Vagina (tissue), 2 donors: ENCODE data around the gene HS6ST3. TPM values are rescaled to one million over a fixed set of nuclear protein-coding genes. Genes with fewer than 3 reads are reported as not detected.

Experiments used
- DNase-seq, 2 donors: peaks; one replicate each; pipeline ENCODE4 v3.0.0-alpha.2; 2017; ENCODE audit errors: extremely low spot score in 2 of 2
- H3K27ac ChIP-seq: fragments of 200-600 bp; sonication (generic); one replicate; pipeline ENCODE4 v1.5.1; 2019
- H3K27me3 ChIP-seq: fragments of 200-600 bp; sonication (generic); one replicate; pipeline ENCODE4 v1.5.1; 2019
- H3K36me3 ChIP-seq, 2 donors: fragments of 200-600 bp; sonication (generic); one replicate each; pipeline ENCODE4 v1.5.1; 2017 to 2019
- H3K4me1 ChIP-seq: fragments of 200-600 bp; sonication (generic); one replicate; pipeline ENCODE4 v1.5.1; 2019
- H3K4me3 ChIP-seq, 2 donors: fragments of 200-600 bp; sonication (generic); 1 replicate in 1 of 2; 2 replicates in 1 of 2; pipeline ENCODE4 v1.5.1; 2016 to 2019
- H3K9me3 ChIP-seq: fragments of 200-600 bp; sonication (generic); one replicate; pipeline ENCODE4 v1.5.1; 2019
- CTCF ChIP-seq, 3 experiments: fragments of 450-650 bp in 2 of 3; fragments of 200-600 bp in 1 of 3; sonication (generic) in 1 of 3; IDR thresholded peaks; one replicate each; pipeline ENCODE4 v1.5.1; 2017 to 2019; ENCODE audit warnings: antibody characterized with exemption in 3 of 3, mild to moderate bottlenecking in 2 of 3, moderate library complexity in 2 of 3
- POLR2A ChIP-seq, 2 donors: fragments of 450-650 bp; IDR thresholded peaks; one replicate each; pipeline ENCODE4 v1.6.1; 2017; ENCODE audit warnings: antibody characterized with exemption in 2 of 2, mild to moderate bottlenecking in 2 of 2, moderate library complexity in 2 of 2
- POLR2AphosphoS5 ChIP-seq, 2 donors: sonication (generic); formaldehyde crosslinking; IDR thresholded peaks; one replicate each; pipeline ENCODE4 v1.9.0; 2017; ENCODE audit warnings: antibody characterized with exemption in 2 of 2, mild to moderate bottlenecking in 2 of 2, low read depth in 1 of 2; ENCODE audit not compliant: insufficient read depth in 1 of 2
- intact Hi-C: fragments of 100-400 bp; cut with DNase I; formaldehyde crosslinking; loops from one replicate; pipeline ENCODE4 v1.15.1; 2023
- total RNA-seq: library from RNA; depleted of rRNA; stranded (reverse); fragments of >200 nt; gene quantifications from one replicate; pipeline ENCODE4 v1.2.3, GENCODE V29; 2016

The HS6ST3 gene
- total RNA-seq, 1 donor from 2014 or later = 0.49 TPM

GRCh38 chr13:96185818-96186217 lies 95.9 kb downstream of the HS6ST3 start:
- TF ChIP-seq POLR2A (IDR thresholded peaks at IDR 0.05) (no peak), POLR2AphosphoS5 (IDR thresholded peaks at IDR 0.05; ENCODE audit: insufficient read depth in 1 of 2, low read depth in 1 of 2) (no peak), CTCF (IDR thresholded peaks at IDR 0.05) (no peak)
- H3K9me3 ChIP-seq = no peaks in the 10 kb centered on the region
- no peaks in the 10 kb centered on the region for H3K4me1 ChIP-seq
- no peaks in the 10 kb centered on the region for H3K36me3 ChIP-seq
- no peaks in the 10 kb centered on the region for H3K27me3 ChIP-seq
- H3K4me3 ChIP-seq = no peak overlapping the region
- no peak overlapping the region for H3K27ac ChIP-seq
- intact Hi-C loops = no loop called here
- DNase-seq = no peak

DNA sequence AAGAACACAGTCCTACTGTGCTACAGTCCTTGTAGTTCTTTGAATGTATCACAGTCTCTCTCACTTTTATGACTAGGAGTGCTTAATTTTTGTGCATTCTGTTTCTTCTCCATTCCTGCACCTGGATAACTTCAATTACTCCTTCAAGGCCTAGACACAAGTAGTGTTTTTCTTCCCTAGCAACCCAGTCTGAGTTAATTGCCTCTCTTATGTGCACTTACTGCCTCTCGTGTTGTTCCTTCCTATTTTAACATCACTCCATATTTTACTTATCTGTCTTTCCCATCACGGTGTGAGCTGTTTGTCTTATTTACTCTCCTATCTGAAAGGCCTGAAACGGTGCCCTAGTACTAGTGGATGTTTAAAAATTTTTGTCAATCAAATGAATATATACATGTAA lies 101.5 kb downstream of the HS6ST3 start:
- Histone ChIP-seq H3K9me3 (no peaks in the 10 kb centered on the region), H3K4me3 (no peak overlapping the region), H3K27me3 (no peaks in the 10 kb centered on the region), H3K36me3 (no peaks in the 10 kb centered on the region), H3K4me1 (no peaks in the 10 kb centered on the region), H3K27ac (no peak overlapping the region)
- DNase-seq = no peak
- no peak for TF ChIP-seq POLR2A (IDR thresholded peaks at IDR 0.05)
- TF ChIP-seq POLR2AphosphoS5 (IDR thresholded peaks at IDR 0.05; ENCODE audit: insufficient read depth in 1 of 2, low read depth in 1 of 2) = no peak
- TF ChIP-seq CTCF (IDR thresholded peaks at IDR 0.05) = no peak
- intact Hi-C loops = no loop called here

DNA sequence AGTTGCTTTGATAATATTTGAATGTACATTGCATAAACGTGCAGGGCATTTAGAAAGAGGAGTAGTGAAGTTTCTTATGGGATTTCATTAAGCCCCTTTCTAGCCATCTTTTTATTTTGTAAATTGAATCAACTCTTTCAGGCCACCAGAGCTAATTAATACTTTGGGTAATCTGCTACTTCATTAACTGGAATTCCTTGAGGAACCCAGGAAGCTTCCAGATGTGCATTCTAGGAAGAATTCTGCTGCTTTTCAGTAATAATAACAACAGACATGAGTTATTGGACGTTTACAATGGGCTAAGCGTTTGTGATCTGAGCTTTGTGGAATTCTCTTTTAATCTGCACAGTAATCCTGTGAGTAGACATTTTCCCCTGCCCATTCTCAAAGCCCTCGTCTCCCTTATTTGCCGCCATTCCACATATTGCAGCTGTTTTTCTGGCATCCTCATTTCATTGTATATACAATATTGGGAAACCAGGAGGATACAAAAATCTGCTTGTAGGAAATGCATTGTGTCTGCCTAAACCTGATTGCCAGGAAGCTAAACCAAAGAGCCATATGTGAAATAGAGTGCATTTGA lies 103.9 kb downstream of the HS6ST3 start:
- intact Hi-C loops = no loop called here
- H3K36me3 ChIP-seq = no peaks in the 10 kb centered on the region

GRCh38 chr13:96198038-96198437 lies 108.1 kb downstream of the HS6ST3 start:
- TF ChIP-seq POLR2A (IDR thresholded peaks at IDR 0.05) = no peak
- no peak for TF ChIP-seq POLR2AphosphoS5 (IDR thresholded peaks at IDR 0.05; ENCODE audit: insufficient read depth in 1 of 2, low read depth in 1 of 2)
- no peak for TF ChIP-seq CTCF (IDR thresholded peaks at IDR 0.05)
- H3K4me1 ChIP-seq = no peaks in the 10 kb centered on the region
- H3K4me3 ChIP-seq = no peak overlapping the region
- H3K27ac ChIP-seq = no peak overlapping the region
- H3K36me3 ChIP-seq = no peaks in the 10 kb centered on the region
- H3K27me3 ChIP-seq = no peaks in the 10 kb centered on the region
- intact Hi-C loops = no loop called here
- no peak for DNase-seq
- H3K9me3 ChIP-seq = no peaks in the 10 kb centered on the region

More for the DNA sequence above, 103.9 kb downstream of the HS6ST3 start:
- DNase-seq = no peak
- no peak overlapping the region for H3K4me3 ChIP-seq
- H3K27ac ChIP-seq = no peak overlapping the region
- no peaks in the 10 kb centered on the region for H3K9me3 ChIP-seq
- H3K27me3 ChIP-seq = no peaks in the 10 kb centered on the region
- TF ChIP-seq POLR2A (IDR thresholded peaks at IDR 0.05) = no peak
- TF ChIP-seq CTCF (IDR thresholded peaks at IDR 0.05) = no peak
- TF ChIP-seq POLR2AphosphoS5 (IDR thresholded peaks at IDR 0.05; ENCODE audit: insufficient read depth in 1 of 2, low read depth in 1 of 2) = no peak
- no peaks in the 10 kb centered on the region for H3K4me1 ChIP-seq

GRCh38 chr13:96199315-96199714 lies 109.4 kb downstream of the HS6ST3 start:
- Histone ChIP-seq H3K36me3 (no peaks in the 10 kb centered on the region), H3K27me3 (no peaks in the 10 kb centered on the region), H3K9me3 (no peaks in the 10 kb centered on the region), H3K4me3 (no peak overlapping the region), H3K4me1 (no peaks in the 10 kb centered on the region), H3K27ac (no peak overlapping the region)
- no peak for TF ChIP-seq POLR2AphosphoS5 (IDR thresholded peaks at IDR 0.05; ENCODE audit: insufficient read depth in 1 of 2, low read depth in 1 of 2)
- no peak for TF ChIP-seq CTCF (IDR thresholded peaks at IDR 0.05)
- no peak for TF ChIP-seq POLR2A (IDR thresholded peaks at IDR 0.05)
- DNase-seq = no peak
- intact Hi-C loops = no loop called here
